GM21529 (cell line): ENCODE measurements around the gene SEZ6L2.
"Not testable (repeated sequence)": the region's sequence is repeated elsewhere in the genome, so short reads cannot be mapped to it uniquely, and the experiment has no call there.

Experiments used
- ATAC-seq: cut with Tn5 transposase; IDR thresholded peaks from one replicate; pipeline ENCODE4 v1.9.1; 2021; ENCODE audit not compliant: unreplicated experiment

SEZ6L2 gene

GRCh38 chr16:29891525-29892457 lies 7.6 kb downstream of the SEZ6L2 start:
- ATAC-seq, result no peak

GRCh38 chr16:29889372-29889771 lies 10.0 kb downstream of the SEZ6L2 start:
- not testable (repeated sequence) for ATAC-seq

DNA sequence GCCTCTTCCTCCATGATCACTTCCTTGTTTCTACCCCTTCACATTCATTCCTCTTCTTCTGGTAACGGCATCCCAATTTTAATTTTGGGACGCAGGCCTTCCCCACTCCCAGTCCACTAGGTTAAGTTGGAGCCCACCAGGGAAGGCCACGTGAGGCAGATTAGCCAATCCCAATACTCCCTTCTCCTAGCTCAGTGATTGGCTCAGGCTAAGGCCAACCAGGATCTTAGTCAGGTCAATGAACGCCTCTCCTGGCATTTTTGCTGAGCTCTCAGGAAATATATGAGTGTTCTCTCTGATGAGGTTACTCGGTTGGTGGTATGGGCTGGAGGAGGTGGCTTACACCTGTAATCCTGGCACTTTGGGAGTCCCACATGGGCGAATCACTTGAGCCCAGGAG lies 15.4 kb downstream of the SEZ6L2 start:
- no peak for ATAC-seq

DNA sequence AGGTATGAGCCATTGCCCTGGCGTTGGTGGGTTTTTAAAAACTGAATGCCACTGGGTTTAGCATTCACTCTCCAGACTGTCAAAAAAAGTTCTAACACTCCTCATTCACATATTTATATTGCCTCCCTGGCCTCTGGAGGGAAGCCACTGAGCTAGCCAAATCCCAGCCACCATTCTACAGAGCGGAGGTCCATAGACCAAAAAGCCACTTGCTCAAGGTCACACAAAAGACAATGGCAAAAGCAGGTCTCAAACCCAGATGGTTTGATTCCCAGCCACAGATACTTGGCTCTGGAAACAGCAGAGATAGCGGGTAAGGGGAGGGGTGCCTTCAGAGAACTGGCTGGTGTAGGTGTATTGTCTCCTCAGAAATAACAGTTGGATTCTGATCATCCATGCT lies 18.3 kb downstream of the SEZ6L2 start:
- ATAC-seq, result no peak

DNA sequence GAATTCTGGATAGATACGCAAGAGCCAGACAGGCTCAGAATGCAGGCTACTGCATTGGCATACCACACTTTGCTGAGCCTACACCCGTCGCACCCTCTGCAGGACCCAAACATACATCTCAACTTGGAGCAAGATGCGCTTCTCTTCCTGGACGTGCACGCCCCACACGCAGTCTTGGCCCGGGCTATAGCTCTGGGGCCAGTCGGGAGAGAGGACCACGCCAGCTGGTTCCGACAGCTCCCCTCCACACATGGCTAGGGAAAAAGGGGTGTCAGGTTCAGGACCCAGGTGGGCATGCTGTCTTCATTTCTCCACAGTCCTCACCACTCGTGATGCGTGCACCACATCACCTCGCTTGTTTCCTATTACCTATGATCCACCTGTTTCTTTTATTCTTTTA lies 21.2 kb downstream of the SEZ6L2 start:
- no peak for ATAC-seq

DNA sequence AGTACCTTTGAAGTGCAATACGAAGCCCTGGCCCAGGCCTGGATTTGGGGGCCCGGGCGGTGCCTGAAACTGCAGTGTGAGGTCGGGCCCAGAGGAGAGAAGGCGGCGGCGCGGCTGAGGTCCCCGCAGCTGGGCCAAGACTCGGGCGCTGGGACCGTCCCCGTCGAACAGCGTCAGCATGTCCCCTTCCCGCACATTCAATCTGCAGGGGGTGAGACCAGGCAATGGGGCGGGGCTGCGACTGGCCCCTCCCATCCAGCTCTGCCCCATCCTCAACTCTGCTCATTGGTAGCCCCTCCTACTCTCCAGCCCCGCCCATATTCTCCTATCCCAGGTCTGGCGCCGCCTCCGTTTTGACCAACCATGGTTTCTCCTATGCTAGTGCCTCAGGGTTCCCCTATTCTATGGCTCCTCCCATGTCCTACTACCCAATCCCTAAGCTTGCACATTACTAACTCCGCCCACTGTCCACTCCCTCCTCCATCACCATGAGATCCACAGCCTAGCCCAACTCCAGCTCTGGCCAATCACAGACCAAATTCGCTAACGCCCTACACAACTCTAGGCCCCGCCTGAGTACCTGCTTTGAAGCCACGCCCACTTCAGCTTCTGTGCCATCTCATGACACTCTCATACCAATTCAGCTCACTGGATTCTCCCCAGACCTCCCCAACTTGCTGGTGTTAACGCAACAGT lies 21.9 kb downstream of the SEZ6L2 start:
- ATAC-seq, result peak; percentile 44

DNA sequence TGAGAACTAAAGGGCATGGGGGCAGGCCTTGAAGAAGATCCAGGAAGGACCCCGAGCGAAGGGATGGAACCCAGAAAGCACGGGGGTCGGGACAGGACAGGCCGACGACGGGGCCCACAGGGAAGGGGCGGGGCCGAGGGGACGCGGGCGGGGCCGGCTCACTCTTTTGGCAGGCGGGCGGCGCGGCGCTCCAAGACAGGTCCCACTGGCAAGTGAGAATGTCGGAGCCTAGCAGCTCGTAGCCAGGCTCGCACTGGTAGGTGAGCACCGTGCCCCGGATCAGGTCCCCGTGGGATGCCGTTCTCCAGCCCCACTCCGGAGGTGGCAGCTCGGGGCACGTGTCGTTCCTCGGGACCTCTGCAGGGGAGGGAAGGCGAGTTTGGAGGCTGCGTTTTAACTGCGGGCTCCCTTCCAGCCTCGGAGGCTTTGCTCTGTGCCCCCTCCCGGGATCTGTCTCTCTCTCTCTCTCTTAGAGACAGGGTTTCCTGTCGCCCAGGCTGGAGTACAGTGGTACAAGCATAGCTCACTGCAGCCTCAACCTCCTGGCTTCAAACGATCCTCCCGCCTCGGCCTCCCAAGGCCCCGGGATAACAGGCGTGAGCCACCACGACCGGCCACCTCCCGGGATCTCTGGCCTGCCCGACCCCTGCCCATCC lies 22.6 kb downstream of the SEZ6L2 start:
- ATAC-seq, result no peak

DNA sequence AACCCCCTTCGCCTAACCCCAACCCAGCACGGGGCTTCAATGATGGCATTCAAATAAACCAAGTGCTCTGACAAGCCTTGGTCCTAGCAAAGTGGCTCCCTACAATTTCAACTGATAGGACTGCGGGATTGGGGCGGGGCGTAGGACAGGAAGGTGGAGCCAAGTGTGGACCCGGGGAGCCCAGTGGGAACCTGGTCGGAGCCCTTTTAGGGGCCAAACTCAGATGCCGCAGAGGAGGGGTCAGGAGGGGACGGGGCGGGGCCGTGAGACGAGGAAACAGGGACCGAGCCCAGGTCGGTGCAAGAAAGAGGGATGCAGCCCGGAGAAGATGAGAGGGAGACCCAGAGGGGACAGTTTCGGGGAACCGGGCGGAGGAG lies 23.1 kb downstream of the SEZ6L2 start:
- no peak for ATAC-seq

DNA sequence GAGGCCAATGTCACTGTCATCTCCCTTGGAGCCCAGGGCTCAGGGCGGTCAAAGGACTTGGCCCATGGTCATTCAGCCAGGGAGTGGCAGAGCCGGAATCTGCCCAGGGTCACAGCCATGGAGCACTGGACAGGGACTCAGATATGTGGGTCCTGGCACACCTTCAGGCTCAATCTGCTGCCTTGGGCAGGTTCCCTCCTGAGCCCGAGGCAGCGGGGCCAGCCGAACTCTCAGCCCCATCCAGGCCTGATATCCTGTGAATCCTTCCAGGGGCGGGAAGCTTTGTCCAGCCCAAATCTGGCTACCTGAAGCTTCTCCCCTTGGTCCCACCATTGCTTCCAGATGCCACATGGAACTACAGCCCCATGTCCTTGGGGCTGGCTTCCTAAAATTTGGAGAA lies 24.1 kb downstream of the SEZ6L2 start:
- no peak for ATAC-seq

DNA sequence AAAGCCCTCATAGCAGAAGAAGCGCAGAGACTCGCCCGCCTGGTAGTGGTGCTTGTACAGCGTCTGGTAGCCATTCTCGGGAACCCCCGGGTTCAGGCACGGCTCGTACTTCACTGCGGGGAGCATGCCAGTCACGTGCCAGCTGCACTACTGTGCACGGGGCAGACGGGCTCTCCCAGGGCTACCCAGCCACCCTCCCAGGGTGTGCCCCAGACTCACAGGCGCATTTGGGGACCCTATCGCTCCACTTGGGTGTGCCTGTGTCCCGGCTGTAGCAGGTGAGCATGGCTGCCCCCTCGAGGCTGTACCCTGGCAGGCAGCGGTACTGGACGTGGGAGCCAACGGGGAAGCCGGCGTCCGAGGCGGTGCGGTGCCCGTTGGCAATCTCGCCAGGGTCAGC lies 26.0 kb downstream of the SEZ6L2 start:
- ATAC-seq, result no peak

DNA sequence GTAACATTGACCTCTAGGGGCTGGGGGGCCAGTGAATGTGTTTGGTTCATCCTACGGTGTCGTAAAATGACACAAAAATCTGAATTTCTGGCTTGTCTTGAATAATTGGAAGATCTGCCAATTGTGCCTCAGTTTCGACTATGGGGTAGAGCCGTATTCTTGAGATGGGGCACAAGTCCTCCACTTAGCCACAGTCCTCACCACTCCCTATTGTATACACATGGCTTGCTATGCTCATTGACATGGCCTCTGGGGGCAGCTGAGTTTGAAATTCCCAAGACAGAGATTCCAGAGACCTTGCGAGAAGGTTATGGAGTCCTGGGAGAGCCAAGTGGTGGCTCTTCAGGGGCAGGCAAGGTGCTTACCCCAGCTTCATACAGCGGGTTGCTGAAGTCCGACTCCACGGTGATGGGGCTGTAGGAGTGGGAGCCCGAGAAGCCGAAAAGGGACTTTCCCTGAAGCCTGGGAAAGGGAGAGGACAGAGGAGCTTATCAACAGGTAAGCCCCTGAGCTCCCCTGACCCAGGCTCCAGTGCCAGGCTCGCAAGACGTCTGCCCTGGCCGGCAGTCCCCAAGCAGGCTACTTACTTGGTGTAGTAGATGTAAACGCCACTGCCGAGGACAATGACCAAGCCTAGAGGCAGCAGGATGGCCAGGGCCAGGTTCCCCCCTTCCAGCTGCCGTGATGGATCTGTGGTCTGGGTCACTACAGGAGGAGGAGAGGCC lies 27.4 kb downstream of the SEZ6L2 start:
- ATAC-seq, result no peak

DNA sequence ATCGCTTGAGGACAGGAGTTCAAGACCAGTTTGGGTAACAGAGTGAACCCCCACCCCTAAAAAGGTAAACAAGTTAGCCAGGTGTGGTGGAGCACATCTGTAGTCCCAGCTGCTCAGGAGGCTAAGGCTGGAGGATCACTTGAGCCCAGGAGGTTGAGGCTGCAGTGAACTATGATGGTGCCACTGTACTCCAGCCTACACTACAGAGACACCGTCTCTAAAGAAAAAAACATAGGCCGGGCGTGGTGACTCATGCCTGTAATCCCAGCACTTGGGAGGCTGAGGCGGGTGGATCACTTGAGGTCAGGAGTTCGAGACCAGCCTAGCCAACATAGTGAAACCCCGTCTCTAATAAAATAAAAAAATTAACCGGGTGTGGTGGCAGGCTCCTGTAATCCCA lies 30.3 kb downstream of the SEZ6L2 start:
- ATAC-seq, result not testable (repeated sequence)

GRCh38 chr16:29868396-29869009 lies 30.8 kb downstream of the SEZ6L2 start:
- no peak for ATAC-seq

- ATAC-seq, result no peak
These were observed 35.1 kb downstream of the SEZ6L2 start for GRCh38 chr16:29864205-29864604.

DNA sequence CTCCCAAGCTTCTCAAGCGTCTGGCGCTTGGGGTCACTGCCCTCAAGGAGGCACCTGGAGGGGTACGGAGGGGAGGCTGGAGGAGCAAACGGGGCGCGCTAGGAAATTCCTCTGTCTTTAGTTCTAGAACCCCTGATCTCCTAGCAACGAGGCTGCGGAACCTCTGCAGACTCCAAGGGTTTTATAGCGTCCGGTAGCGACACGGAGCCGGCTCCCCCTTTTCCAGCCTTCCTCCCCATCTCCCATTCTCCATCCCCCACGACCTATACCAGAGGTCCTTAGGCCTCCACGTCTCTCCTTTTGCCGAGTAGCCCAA lies 35.7 kb downstream of the SEZ6L2 start:
- no peak for ATAC-seq

DNA sequence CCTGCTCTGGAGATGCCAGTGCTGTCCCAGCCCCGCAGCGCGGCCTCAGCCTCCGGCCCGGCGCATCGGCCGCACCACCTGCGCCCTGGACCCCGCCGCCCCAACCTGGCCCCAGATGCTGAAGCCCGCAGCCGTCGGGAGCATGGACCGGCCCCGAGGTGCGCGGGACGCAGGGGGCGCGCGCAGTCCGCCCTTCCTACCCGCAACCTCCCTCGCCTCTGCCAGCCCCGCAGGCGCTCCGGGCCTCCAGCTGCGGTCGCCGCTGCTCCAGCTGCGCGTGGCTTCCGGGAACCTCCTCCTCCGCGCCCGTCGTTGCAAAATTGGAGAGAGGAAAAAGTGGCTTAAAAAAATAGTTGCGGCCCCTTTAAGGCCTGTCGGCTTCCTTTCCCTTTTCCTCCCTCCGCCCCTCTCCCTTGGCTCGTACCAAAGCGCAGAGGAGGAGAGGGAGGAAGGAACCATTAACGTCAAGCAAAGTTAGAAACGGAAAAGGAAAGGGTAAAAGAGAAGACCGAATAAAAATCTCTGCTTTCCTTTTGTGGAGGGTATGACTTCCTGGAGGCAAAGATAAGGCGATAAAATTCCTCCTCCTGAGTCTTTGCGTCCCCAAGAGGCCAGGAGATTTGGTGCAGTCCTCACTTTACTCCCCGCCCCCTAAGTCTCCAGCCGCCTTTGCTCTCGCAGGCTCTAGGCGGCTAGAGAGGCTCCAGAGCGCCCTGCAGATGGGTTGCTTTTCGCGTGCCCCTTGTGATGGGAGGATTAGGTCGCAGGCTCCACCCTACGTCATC lies 36.3 kb downstream of the SEZ6L2 start, which contains the start of gene CDIPT:
CDIPT (minus strand) TSS at position 343 of the 785 bp plus-strand sequence. CDS start 369 bp downstream, outside the sequence.
- ATAC-seq, result peak; percentile 92

DNA sequence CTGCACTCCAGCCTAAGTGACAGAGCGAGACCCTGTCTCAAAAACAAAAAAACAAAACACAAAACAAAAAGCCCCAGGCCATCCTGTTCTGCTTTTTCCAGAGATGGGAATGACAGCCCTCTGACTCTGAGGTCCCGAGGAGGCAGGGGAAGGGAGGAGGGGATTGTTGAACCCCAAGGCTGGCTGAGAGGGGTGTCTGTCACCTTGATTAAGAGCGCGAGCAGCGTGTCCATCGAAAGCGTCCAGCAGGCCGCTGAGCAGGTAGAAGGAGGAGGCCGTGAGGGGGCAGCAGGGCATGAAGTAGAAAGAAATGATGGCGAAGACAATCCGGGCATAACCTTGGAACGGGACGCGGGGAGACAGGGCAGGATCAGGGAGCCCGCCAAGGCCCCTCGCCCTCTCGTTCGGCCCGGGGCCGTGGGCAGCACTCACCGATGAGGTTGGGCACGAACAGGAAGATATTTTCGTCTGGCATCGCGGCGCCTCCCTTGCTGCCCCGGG lies 36.9 kb downstream of the SEZ6L2 start:
- ATAC-seq, result no peak

GRCh38 chr16:29860218-29860617 lies 39.1 kb downstream of the SEZ6L2 start:
- no peak for ATAC-seq

DNA sequence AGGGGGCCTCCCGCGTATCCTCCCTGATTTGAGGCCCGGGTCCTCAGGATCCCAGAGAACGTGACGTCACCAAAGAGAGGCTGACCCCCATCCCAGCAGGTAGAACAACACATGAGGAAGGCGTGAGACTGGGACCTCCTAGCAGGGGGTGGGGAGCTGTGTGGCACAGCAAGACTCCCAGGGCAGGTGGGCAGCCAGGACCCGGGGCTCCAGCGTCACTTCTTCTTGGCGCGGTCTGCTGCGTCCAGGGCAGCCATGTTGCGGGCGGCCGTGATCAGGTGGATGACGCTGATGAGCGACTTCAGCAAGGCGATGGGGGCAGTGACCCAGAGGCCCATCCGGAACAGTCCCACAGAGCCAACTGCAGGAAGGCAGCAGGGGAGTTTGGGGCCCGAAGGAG lies 40.4 kb downstream of the SEZ6L2 start:
- ATAC-seq, result no peak
